Endothelial cell of umbilical vein (primary cell): ENCODE results near the gene RHOF. TPM values are rescaled to one million over a fixed set of nuclear protein-coding genes. Genes with fewer than 3 reads are reported as not detected.

Source experiments
- BruUV-seq: library from RNA; stranded (reverse); fragments of 400-500 nt; replicated peaks from 2 replicates; lab custom pipeline; 2021; lab: Mats Ljungman, UMichigan
- CTCF ChIA-PET: fragments of 300-600, 350-600 bp; sonication (Branson Sonifier 250); formaldehyde crosslinking; loops from one replicate; lab custom pipeline; 2021; ENCODE audit warnings: antibody characterized with exemption, inconsistent platforms; lab: Charles Lee
- POLR2A ChIA-PET: fragments of 300-600, 350-600 bp; sonication (Branson Sonifier 250); formaldehyde crosslinking; loops from one replicate; lab custom pipeline; 2021; ENCODE audit warnings: antibody characterized with exemption, inconsistent platforms; lab: Charles Lee
- DNase-seq: peaks from one replicate; pipeline ENCODE4 v3.0.0-alpha.2; 2011; ENCODE audit warnings: low read depth, low spot score
- FAIRE-seq: peaks from 2 replicates; lab custom pipeline; 2011; peaks lifted over from hg19 to GRCh38; lab: Jason Lieb, UNC
- H2AFZ ChIP-seq: 2 replicates; pipeline ENCODE4 v1.6.0; 2012; ENCODE audit warnings: low read depth, low read length, control low read depth, inconsistent platforms
- H3K27ac ChIP-seq: 2 replicates; pipeline ENCODE4 v1.5.1; 2011; ENCODE audit warnings: low read depth, mild to moderate bottlenecking, control low read depth, low read length, moderate library complexity; ENCODE audit not compliant: insufficient read depth
- H3K27me3 ChIP-seq, 2 experiments: 2 replicates each; pipeline versions ENCODE4 v1.6.0 to v1.6.1; 2011; ENCODE audit warnings: low read length in 2 of 2, mixed read lengths in 1 of 2; ENCODE audit not compliant: control insufficient read depth in 2 of 2, insufficient read depth in 2 of 2
- H3K36me3 ChIP-seq, 2 experiments: 2 replicates in 1 of 2; 3 replicates in 1 of 2; pipeline ENCODE4 v1.5.1; 2011; ENCODE audit warnings: low read length in 2 of 2, mild to moderate bottlenecking in 1 of 2, moderate library complexity in 1 of 2; ENCODE audit not compliant: control insufficient read depth in 2 of 2, insufficient read depth in 2 of 2; ENCODE audit errors: extremely low read depth in 1 of 2
- H3K4me1 ChIP-seq: 3 replicates; pipeline ENCODE4 v1.5.1; 2011; ENCODE audit warnings: mild to moderate bottlenecking, low read length; ENCODE audit not compliant: control insufficient read depth, insufficient read depth; ENCODE audit errors: extremely low read depth
- H3K4me2 ChIP-seq: 2 replicates; pipeline ENCODE4 v1.6.1; 2011; ENCODE audit warnings: low read length, control low read depth, mixed read lengths; ENCODE audit not compliant: insufficient read depth
- H3K4me3 ChIP-seq, 3 experiments: fragments of 200-600 bp in 1 of 3; sonication (generic), shearing (Covaris generic) in 1 of 3; replicated peaks in 1 of 3; 2 replicates each; pipeline ENCODE4 v1.5.1; 2011 to 2016; ENCODE audit warnings: control low read depth in 3 of 3, low read length in 3 of 3, mild to moderate bottlenecking in 2 of 3, inconsistent platforms in 1 of 3, low read depth in 1 of 3, moderate library complexity in 1 of 3; ENCODE audit not compliant: insufficient read depth in 1 of 3
- H3K79me2 ChIP-seq: 2 replicates; pipeline ENCODE4 v1.6.0; 2012; ENCODE audit warnings: low read length, inconsistent platforms; ENCODE audit not compliant: control insufficient read depth, insufficient read depth
- H3K9ac ChIP-seq: replicated peaks from 2 replicates; pipeline ENCODE3; 2011; ENCODE audit warnings: low read length, control low read depth; ENCODE audit not compliant: insufficient read depth; ENCODE audit errors: extremely low read depth
- H3K9me1 ChIP-seq: replicated peaks from 3 replicates; pipeline ENCODE4 v1.6.0; 2011; ENCODE audit warnings: mild to moderate bottlenecking, low read length; ENCODE audit not compliant: control insufficient read depth, insufficient read depth; ENCODE audit errors: extremely low read depth
- H3K9me3 ChIP-seq: replicated peaks from 2 replicates; pipeline ENCODE4 v1.5.1; 2012; ENCODE audit warnings: low read length, inconsistent platforms; ENCODE audit not compliant: control insufficient read depth, insufficient read depth
- H4K20me1 ChIP-seq: replicated peaks from 2 replicates; pipeline ENCODE3; 2011; ENCODE audit warnings: mild to moderate bottlenecking, low read length; ENCODE audit not compliant: control insufficient read depth, insufficient read depth; ENCODE audit errors: extremely low read depth
- EZH2 ChIP-seq: IDR thresholded peaks from 2 replicates; pipeline ENCODE4 v1.6.1; 2012; ENCODE audit warnings: borderline replicate concordance, low read depth, mild to moderate bottlenecking, moderate library complexity, low read length, inconsistent platforms; ENCODE audit not compliant: severe bottlenecking
- GATA2 ChIP-seq: IDR thresholded peaks from 2 replicates; pipeline ENCODE4 v1.7.0; 2011; ENCODE audit warnings: low read depth, mild to moderate bottlenecking, moderate library complexity, mixed read lengths, low read length; ENCODE audit not compliant: insufficient read length, insufficient read depth
- JUN ChIP-seq: IDR thresholded peaks from 2 replicates; pipeline ENCODE4 v1.6.1; 2011; ENCODE audit warnings: borderline replicate concordance, low read depth; ENCODE audit not compliant: insufficient read length, insufficient read depth
- dilution Hi-C: fragments of 300-500 bp; cut with MboI; formaldehyde crosslinking; loops from one replicate; pipeline ENCODE4 v1.15.0; 2019; ENCODE audit warnings: low sequenced_read_pairs; ENCODE audit not compliant: extremely low pct_ligation_motif_present
- intact Hi-C: fragments of 100-400 bp; cut with micrococcal nuclease; formaldehyde crosslinking; loops from one replicate; pipeline ENCODE4 v1.10.0; 2022
- polyA plus RNA-seq, 4 experiments: library from polyadenylated mRNA; depleted of rRNA in 3 of 4; stranded (reverse) in 3 of 4; unstranded in 1 of 4; fragments of >200 nt; gene quantifications; 2 replicates each; pipeline versions ENCODE4 v1.2.1 to v1.2.3, GENCODE V29; 2011 to 2012; ENCODE audit warnings: missing spikeins in 1 of 4
- total RNA-seq: library from RNA; stranded (reverse); gene quantifications from 2 replicates; pipeline ENCODE4 v1.2.3, GENCODE V29; 2021

RHOF gene
- total and polyA plus RNA-seq, 2 donors (not counting 3 experiments of a cell fraction or from before 2014, with no cell fraction given) = 9.3 to 22.3 TPM

DNA sequence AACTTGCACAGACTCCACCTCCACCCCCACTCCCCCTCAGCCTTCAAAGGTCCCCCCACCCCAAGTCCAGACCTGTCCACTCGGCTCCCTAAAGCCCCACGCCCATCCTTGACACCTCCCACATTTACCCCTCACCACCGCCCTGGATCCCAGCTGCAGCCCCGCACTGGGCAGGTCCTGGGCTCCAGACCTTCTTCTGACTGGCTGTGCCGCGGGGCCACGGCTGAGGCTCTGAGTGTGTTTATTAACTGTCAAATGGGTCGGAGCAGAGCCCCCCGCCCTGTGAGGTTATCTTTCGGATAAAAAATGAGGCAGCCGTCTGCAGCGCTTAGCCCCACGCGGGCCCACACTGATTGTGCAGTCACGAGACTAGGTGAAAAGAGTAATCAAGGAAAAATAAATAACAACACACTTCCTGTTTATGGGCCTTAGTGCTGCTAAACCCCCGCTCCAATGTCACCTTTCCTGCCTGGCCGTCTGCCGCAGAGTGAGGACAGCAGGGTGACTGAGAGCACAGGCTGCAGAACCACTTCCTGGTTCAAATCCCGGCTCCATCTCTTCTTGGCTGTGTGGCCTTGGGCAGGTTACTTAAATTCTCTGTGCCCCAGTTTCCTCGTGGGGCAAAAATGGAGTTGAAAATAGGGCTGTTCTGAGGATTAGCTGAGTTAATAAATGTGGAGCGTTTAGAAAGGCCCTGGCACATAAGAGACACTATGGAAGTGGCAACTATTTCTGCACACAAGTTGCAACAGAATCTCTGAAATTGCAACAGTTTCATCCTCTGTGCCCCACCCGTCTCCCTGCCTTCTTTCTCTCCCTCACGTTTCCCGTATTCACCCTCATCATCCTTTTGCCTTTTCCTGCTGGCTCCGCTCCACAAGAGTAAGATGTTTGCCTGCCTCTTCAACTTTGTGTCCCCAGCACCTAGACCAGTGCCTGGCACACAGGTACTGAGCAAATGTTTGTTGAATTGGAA, 19.7 kb upstream of the RHOF start:
- intact Hi-C loops = loop anchor here (1.0 to 2.0 kb wide), 5 partner anchors 9 to 116 kb away; partner anchors contain the start of genes PSMD9 and SETD1B
- Histone ChIP-seq H3K27ac (no peak overlapping the region), H3K79me2 (peaks cover 58% of the 10 kb centered on the region), H3K4me2 (no peak overlapping the region), H3K4me1 (peaks cover 22% of the 10 kb centered on the region), H3K9me3 (no peaks in the 10 kb centered on the region), H4K20me1 (no peaks in the 10 kb centered on the region), H3K9ac (no peak overlapping the region), H3K36me3 (peaks cover 15 to 53% of the 10 kb centered on the region in 2 experiments), H3K27me3 (no peaks in the 10 kb centered on the region), H3K4me3 (peak overlapping the region in 1 of 3 experiments; percentile 49), H3K9me1 (no peaks in the 10 kb centered on the region), H2AFZ (no peak overlapping the region)
- no peak for TF ChIP-seq JUN
- TF ChIP-seq GATA2 = no peak
- no peak for TF ChIP-seq EZH2
- POLR2A ChIA-PET = interaction anchor here (2.5 kb wide), 1 partner anchor 17 kb away, joined by 37 read pairs; the partner anchor contains the start of gene RHOF
- FAIRE-seq = no peak
- no peak for DNase-seq
- BruUV-seq = no TSS peak
- dilution Hi-C loops = no loop called here
- CTCF ChIA-PET = interaction anchor here (0.9 to 12.8 kb wide), 5 partner anchors 15 to 106 kb away, joined by 3 to 774 read pairs (median 5); partner anchors contain the start of genes RHOF and SETD1B
